ENCODE data around the gene TMEM62. TPM values are rescaled to one million over a fixed set of nuclear protein-coding genes. Genes with fewer than 3 reads are reported as not detected.
A peak's percentile ranks its signal among the peaks of the same experiment; 100 is the strongest.

The TMEM62 gene
- total RNA-seq, 1 donor from 2014 or later: 19.1 TPM

GRCh38 chr15:43128980-43129335 is 4.4 kb upstream of the TMEM62 start:
- H3K36me3 Mint-ChIP-seq (ENCODE audit: unreplicated experiment): no peaks in the 10 kb centered on the region
- TF ChIP-seq, protein P1, sequence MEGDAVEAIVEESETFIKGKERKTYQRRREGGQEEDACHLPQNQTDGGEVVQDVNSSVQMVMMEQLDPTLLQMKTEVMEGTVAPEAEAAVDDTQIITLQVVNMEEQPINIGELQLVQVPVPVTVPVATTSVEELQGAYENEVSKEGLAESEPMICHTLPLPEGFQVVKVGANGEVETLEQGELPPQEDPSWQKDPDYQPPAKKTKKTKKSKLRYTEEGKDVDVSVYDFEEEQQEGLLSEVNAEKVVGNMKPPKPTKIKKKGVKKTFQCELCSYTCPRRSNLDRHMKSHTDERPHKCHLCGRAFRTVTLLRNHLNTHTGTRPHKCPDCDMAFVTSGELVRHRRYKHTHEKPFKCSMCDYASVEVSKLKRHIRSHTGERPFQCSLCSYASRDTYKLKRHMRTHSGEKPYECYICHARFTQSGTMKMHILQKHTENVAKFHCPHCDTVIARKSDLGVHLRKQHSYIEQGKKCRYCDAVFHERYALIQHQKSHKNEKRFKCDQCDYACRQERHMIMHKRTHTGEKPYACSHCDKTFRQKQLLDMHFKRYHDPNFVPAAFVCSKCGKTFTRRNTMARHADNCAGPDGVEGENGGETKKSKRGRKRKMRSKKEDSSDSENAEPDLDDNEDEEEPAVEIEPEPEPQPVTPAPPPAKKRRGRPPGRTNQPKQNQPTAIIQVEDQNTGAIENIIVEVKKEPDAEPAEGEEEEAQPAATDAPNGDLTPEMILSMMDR (IDR thresholded peaks at IDR 0.05; ENCODE audit: partially characterized antibody, unreplicated experiment): no peak
- peaks cover 2% of the 10 kb centered on the region for H3K27me3 Mint-ChIP-seq (ENCODE audit: unreplicated experiment)
- peaks cover 3% of the 10 kb centered on the region for H3K4me1 Mint-ChIP-seq (ENCODE audit: low read depth, unreplicated experiment)
- H3K4me3 Mint-ChIP-seq (ENCODE audit: unreplicated experiment): no peak overlapping the region
- peaks cover 1% of the 10 kb centered on the region for H3K9me3 Mint-ChIP-seq (ENCODE audit: unreplicated experiment)
- H3K27ac Mint-ChIP-seq (ENCODE audit: unreplicated experiment): no peak overlapping the region
- no peak for DNase-seq

DNA sequence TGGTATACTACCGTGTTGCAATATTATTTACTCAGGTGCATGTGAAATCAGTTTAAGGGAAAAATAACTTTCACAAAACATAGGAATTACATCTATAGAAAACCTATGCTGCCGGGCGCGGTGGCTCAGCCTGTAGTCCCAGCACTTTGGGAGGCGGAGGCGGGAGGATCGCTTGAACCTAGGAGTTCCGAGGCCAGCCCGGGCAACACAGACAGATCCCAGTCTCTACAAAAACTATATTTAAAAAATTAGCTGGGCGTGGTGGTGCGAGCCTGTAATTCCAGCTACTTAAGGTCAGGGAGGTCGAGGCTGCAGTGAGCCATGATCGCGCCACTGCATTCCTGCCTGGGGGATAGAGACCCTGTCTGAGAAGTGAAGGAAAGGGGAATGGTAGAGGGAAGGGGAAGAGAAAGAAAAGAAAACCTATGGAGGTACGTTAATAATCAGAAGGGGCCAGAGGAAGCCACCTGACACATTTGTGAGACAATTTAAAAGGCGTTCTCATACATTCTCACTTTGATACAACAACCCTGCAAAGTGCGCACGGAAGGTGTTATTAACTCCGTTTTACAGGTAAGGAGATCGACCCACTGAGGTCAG is 456 bp upstream of the TMEM62 start:
- DNase-seq: no peak
- TF ChIP-seq, protein P1 (IDR thresholded peaks at IDR 0.05; ENCODE audit: partially characterized antibody, unreplicated experiment): no peak
- peaks cover 6% of the 10 kb centered on the region for H3K27me3 Mint-ChIP-seq (ENCODE audit: unreplicated experiment)
- peak overlapping the region; percentile 88 for H3K27ac Mint-ChIP-seq (ENCODE audit: unreplicated experiment)
- peaks cover 3% of the 10 kb centered on the region for H3K4me1 Mint-ChIP-seq (ENCODE audit: low read depth, unreplicated experiment)
- peaks cover 1% of the 10 kb centered on the region for H3K9me3 Mint-ChIP-seq (ENCODE audit: unreplicated experiment)
- peak overlapping the region; percentile 90 for H3K4me3 Mint-ChIP-seq (ENCODE audit: unreplicated experiment)
- no peaks in the 10 kb centered on the region for H3K36me3 Mint-ChIP-seq (ENCODE audit: unreplicated experiment)

DNA sequence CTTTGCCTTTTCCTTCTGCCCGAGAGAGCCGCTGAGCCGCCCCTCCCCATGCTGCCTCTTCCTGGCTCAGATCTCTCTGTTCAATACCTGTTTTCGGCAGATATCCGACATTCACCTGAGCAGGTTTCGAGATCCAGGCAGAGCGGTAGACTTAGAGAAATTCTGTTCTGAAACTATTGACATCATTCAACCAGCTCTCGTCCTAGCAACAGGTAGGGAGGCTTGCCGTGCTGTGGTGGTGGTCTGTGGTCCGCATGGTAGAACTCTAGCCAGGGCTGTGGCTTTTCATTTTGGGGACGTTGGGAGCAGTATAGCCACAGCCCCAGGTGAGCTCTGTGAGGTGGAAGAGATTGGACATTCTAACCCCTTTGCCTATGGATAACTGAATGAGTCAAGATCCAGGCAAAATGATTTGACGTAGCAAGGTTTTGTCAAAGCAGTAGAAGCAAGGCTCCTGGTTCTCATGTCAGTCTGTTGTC is 810 bp downstream of the TMEM62 start:
- H3K4me1 Mint-ChIP-seq (ENCODE audit: low read depth, unreplicated experiment): peaks cover 3% of the 10 kb centered on the region
- H3K27me3 Mint-ChIP-seq (ENCODE audit: unreplicated experiment): peaks cover 4% of the 10 kb centered on the region
- TF ChIP-seq, protein P1 (IDR thresholded peaks at IDR 0.05; ENCODE audit: partially characterized antibody, unreplicated experiment): no peak
- H3K36me3 Mint-ChIP-seq (ENCODE audit: unreplicated experiment): peaks cover 4% of the 10 kb centered on the region
- peak overlapping the region; percentile 62 for H3K27ac Mint-ChIP-seq (ENCODE audit: unreplicated experiment)
- DNase-seq: no peak
- H3K4me3 Mint-ChIP-seq (ENCODE audit: unreplicated experiment): peak overlapping the region; percentile 90
- H3K9me3 Mint-ChIP-seq (ENCODE audit: unreplicated experiment): peaks cover 1% of the 10 kb centered on the region

GRCh38 chr15:43135351-43135750 is 2.0 kb downstream of the TMEM62 start:
- Mint-ChIP-seq H3K4me1 (ENCODE audit: low read depth, unreplicated experiment) (peaks cover 3% of the 10 kb centered on the region), H3K4me3 (ENCODE audit: unreplicated experiment) (no peak overlapping the region), H3K36me3 (ENCODE audit: unreplicated experiment) (peaks cover 13% of the 10 kb centered on the region), H3K9me3 (ENCODE audit: unreplicated experiment) (peaks cover 1% of the 10 kb centered on the region), H3K27me3 (ENCODE audit: unreplicated experiment) (peaks cover 4% of the 10 kb centered on the region), H3K27ac (ENCODE audit: unreplicated experiment) (no peak overlapping the region)
- TF ChIP-seq, protein P1 (IDR thresholded peaks at IDR 0.05; ENCODE audit: partially characterized antibody, unreplicated experiment): no peak
- DNase-seq: no peak

DNA sequence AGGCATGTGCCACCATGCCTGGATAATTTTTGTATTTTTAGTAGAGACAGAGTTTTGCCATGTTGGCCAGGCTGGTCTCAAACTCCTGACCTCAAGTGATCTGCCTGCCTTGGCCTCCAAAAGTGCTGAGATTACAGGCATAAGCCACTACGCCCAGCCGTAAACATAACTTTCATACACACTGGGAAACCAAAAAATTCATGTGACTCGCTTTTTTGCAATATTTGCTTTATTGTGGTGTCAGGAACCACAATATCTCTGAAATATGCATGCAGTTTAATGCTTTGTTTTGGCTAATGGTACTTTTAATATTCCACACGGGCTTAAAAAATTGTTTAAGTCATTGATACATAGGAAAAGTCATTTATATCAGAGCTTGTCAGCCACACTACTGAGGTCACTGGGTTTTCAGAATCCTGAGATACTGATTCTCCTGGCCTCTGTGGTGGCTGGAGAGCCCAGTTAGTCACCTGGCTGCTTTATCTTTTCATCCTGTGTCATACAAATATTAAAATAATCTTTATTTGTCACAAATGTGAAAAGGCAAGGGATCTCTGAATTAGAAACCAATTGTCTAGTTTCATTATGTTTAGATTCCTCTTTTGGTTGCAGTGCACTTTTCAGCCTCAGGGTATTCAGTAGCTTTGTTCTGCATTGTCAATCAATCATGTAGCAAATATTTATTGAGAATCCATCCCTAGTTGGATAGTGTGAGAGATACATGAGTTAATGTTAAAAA is 10.0 kb downstream of the TMEM62 start:
- Mint-ChIP-seq H3K4me3 (ENCODE audit: unreplicated experiment) (no peak overlapping the region), H3K27ac (ENCODE audit: unreplicated experiment) (no peak overlapping the region), H3K9me3 (ENCODE audit: unreplicated experiment) (no peaks in the 10 kb centered on the region), H3K36me3 (ENCODE audit: unreplicated experiment) (peaks cover 23% of the 10 kb centered on the region), H3K4me1 (ENCODE audit: low read depth, unreplicated experiment) (no peaks in the 10 kb centered on the region), H3K27me3 (ENCODE audit: unreplicated experiment) (no peaks in the 10 kb centered on the region)
- DNase-seq: no peak
- TF ChIP-seq, protein P1 (IDR thresholded peaks at IDR 0.05; ENCODE audit: partially characterized antibody, unreplicated experiment): no peak

Data from glutamatergic neuron (in vitro differentiated cells).